HEK293 (cell line): Measurements from ENCODE around the gene ABAT.
"Not testable (repeated sequence)": the region's sequence is repeated elsewhere in the genome, so short reads cannot be mapped to it uniquely, and the experiment has no call there.

Experiments
- CTCF ChIA-PET: fragments of 350-600 bp; formaldehyde crosslinking; extraction: SDS; loops from one replicate; lab custom pipeline; 2021; ENCODE audit warnings: antibody characterized with exemption; lab: Yijun Ruan, JAX
- POLR2A ChIA-PET: fragments of 300-600 bp; formaldehyde crosslinking; extraction: SDS; loops from one replicate; lab custom pipeline; 2020; ENCODE audit warnings: antibody characterized with exemption, inconsistent platforms; lab: Yijun Ruan, JAX
- H3K27ac ChIP-seq: fragments of 200-500 bp; sonication (Bioruptor generic); 2 replicates; pipeline ENCODE4 v1.5.1; 2014; ENCODE audit warnings: low read depth, low read length, control low read depth, inconsistent platforms; ENCODE audit errors: extremely low read depth
- H3K36me3 ChIP-seq, 2 experiments: fragments of 200-500 bp in 1 of 2; sonication (Bioruptor generic) in 1 of 2; 1 replicate in 1 of 2; 2 replicates in 1 of 2; pipeline ENCODE4 v1.5.1; 2014 to 2017; ENCODE audit warnings: inconsistent platforms in 2 of 2, low read length in 2 of 2; ENCODE audit not compliant: control insufficient read depth in 2 of 2, insufficient read depth in 1 of 2
- H3K4me1 ChIP-seq: fragments of 200-500 bp; sonication (Bioruptor generic); 2 replicates; pipeline ENCODE4 v1.5.1; 2014; ENCODE audit warnings: mild to moderate bottlenecking, low read length, inconsistent platforms; ENCODE audit not compliant: control insufficient read depth, insufficient read depth
- H3K4me3 ChIP-seq: 2 replicates; pipeline ENCODE4 v1.5.1; 2011; ENCODE audit warnings: low read depth, mild to moderate bottlenecking, control low read depth, low read length, moderate library complexity
- H3K9me3 ChIP-seq: fragments of 200-500 bp; sonication (Bioruptor generic); 2 replicates; pipeline ENCODE4 v1.5.1; 2014; ENCODE audit warnings: low read depth, low read length, inconsistent platforms; ENCODE audit not compliant: control insufficient read depth, insufficient read depth
- BCL11B ChIP-seq: fragments of 450-650 bp; formaldehyde crosslinking; IDR thresholded peaks from 2 replicates; pipeline ENCODE4 v1.5.1; 2016; ENCODE audit warnings: low read depth, missing biosample characterization, missing genetic modification characterization
- MEIS1 ChIP-seq: sonication (generic); formaldehyde crosslinking; IDR thresholded peaks from 2 replicates; pipeline ENCODE4 v1.8.1; 2022; ENCODE audit warnings: missing genetic modification reagents, mild to moderate bottlenecking, borderline replicate concordance
- ZBTB48 ChIP-seq: fragments of 450-650 bp; formaldehyde crosslinking; IDR thresholded peaks from 2 replicates; pipeline ENCODE4 v1.5.1; 2016; ENCODE audit warnings: missing biosample characterization, missing genetic modification characterization
- ZNF114 ChIP-seq: fragments of 450-650 bp; formaldehyde crosslinking; IDR thresholded peaks from 2 replicates; pipeline ENCODE4 v1.5.0; 2017; ENCODE audit warnings: missing biosample characterization, missing genetic modification characterization
- ZNF133 ChIP-seq: fragments of 450-650 bp; formaldehyde crosslinking; IDR thresholded peaks from 2 replicates; pipeline ENCODE4 v1.5.1; 2016; ENCODE audit warnings: missing biosample characterization, missing genetic modification characterization
- ZNF211 ChIP-seq: fragments of 450-650 bp; formaldehyde crosslinking; IDR thresholded peaks from 2 replicates; pipeline ENCODE4 v1.5.1; 2016; ENCODE audit warnings: low read depth, missing biosample characterization, missing genetic modification characterization
- ZNF350 ChIP-seq: fragments of 450-650 bp; formaldehyde crosslinking; IDR thresholded peaks from 2 replicates; pipeline ENCODE4 v1.5.0; 2017; ENCODE audit warnings: missing biosample characterization, mild to moderate bottlenecking, missing genetic modification characterization
- ZNF426 ChIP-seq: fragments of 450-650 bp; formaldehyde crosslinking; IDR thresholded peaks from 2 replicates; pipeline ENCODE4 v1.5.1; 2017; ENCODE audit warnings: missing biosample characterization, missing genetic modification characterization, mild to moderate bottlenecking, inconsistent platforms, moderate library complexity
- ZNF501 ChIP-seq: fragments of 450-650 bp; formaldehyde crosslinking; IDR thresholded peaks from 2 replicates; pipeline ENCODE4 v1.5.1; 2016; ENCODE audit warnings: missing biosample characterization, missing genetic modification characterization
- ZNF600 ChIP-seq: fragments of 450-650 bp; formaldehyde crosslinking; IDR thresholded peaks from 2 replicates; pipeline ENCODE4 v1.5.1; 2016; ENCODE audit warnings: missing biosample characterization, missing genetic modification characterization
- ZNF707 ChIP-seq: fragments of 450-650 bp; formaldehyde crosslinking; IDR thresholded peaks from 2 replicates; pipeline ENCODE4 v1.5.1; 2016; ENCODE audit warnings: missing biosample characterization, missing genetic modification characterization
- ZNF791 ChIP-seq: fragments of 450-650 bp; formaldehyde crosslinking; IDR thresholded peaks from 2 replicates; pipeline ENCODE4 v1.5.1; 2016; ENCODE audit warnings: missing biosample characterization, missing genetic modification characterization
- TF ChIP-seq, protein P1 (sequence below): fragments of 450-650 bp; formaldehyde crosslinking; IDR thresholded peaks from 2 replicates; pipeline ENCODE4 v1.5.1; 2016; ENCODE audit warnings: missing biosample characterization, missing genetic modification characterization
- TF ChIP-seq, protein P2 (sequence below): fragments of 450-650 bp; formaldehyde crosslinking; IDR thresholded peaks from 2 replicates; pipeline ENCODE4 v1.5.1; 2016; ENCODE audit warnings: missing biosample characterization, missing genetic modification characterization
- TF ChIP-seq, protein P3 (sequence below): fragments of 450-650 bp; formaldehyde crosslinking; IDR thresholded peaks from 2 replicates; pipeline ENCODE4 v1.5.1; 2016; ENCODE audit warnings: missing biosample characterization, missing genetic modification characterization
- TF ChIP-seq, protein P4 (sequence below): fragments of 450-650 bp; formaldehyde crosslinking; IDR thresholded peaks from 2 replicates; pipeline ENCODE4 v1.5.1; 2016; ENCODE audit warnings: missing biosample characterization, missing genetic modification characterization, borderline replicate concordance

ABAT gene

DNA sequence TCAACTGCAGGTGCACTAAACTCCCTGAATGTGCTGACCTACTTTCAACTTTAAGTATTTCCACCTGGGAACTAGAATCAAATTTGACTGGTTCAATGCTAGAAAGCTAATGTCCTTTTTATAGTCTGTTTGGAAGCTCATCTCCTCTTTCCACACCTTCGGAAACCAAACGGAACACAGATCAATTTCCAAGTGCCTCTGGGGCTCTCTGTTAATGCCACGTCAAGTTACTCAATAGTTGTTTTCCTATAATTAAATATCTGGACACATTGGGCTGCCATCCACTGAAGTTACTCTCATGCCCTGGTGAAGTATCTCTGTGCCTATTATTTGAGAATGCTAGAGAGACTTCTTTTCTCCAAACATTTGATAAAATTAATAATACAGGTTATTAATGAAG is 29.7 kb downstream of the ABAT start (continued):
- TF ChIP-seq, protein P1, sequence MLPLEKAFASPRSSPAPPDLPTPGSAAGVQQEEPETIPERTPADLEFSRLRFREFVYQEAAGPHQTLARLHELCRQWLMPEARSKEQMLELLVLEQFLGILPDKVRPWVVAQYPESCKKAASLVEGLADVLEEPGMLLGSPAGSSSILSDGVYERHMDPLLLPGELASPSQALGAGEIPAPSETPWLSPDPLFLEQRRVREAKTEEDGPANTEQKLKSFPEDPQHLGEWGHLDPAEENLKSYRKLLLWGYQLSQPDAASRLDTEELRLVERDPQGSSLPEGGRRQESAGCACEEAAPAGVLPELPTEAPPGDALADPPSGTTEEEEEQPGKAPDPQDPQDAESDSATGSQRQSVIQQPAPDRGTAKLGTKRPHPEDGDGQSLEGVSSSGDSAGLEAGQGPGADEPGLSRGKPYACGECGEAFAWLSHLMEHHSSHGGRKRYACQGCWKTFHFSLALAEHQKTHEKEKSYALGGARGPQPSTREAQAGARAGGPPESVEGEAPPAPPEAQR = no peak
- TF ChIP-seq ZBTB48 (tag by site-specific recombination) = no peak

DNA sequence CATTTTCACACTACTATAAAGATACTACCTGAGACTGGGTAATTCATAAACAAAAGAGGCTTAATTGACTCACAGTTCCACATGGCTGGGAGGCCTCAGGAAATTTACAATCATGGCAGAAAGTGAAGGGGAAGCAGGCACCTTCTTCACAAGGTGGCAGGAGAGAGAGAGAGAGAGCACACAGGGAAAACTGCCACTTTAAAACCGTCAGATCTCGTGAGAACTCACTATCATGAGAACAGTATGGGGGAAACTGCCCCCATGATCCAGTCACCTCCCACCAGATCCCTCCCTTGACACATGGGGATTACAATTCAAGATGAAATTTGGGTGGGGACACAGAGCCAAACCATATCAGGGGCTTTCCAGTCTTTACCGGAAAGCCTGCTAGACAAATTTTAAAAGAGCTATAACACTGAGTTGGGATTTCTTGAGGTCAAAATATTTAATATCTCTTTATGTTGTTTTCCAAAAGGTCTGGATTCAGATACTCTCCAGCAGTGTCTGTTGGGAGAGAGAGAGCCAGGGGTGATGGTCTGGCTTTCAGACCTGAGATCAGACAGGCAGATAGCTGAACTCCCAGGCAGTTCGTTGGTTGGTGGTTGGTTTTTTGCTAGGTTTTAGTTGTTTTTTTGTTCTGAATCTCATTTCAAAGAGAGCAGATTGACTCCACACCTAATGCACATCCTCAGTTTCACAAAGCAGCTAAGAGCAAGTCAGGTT is 30.8 kb downstream of the ABAT start:
- H3K4me1 ChIP-seq, POLR2A ChIA-PET, H3K9me3 ChIP-seq, H3K36me3 ChIP-seq, H3K27ac ChIP-seq, H3K4me3 ChIP-seq: not testable (repeated sequence)
- CTCF ChIA-PET = interaction anchor here (0.6 to 1.0 kb wide), 3 partner anchors 48 to 86 kb away, joined by 3 read pairs; no protein-coding TSS in a partner anchor

DNA sequence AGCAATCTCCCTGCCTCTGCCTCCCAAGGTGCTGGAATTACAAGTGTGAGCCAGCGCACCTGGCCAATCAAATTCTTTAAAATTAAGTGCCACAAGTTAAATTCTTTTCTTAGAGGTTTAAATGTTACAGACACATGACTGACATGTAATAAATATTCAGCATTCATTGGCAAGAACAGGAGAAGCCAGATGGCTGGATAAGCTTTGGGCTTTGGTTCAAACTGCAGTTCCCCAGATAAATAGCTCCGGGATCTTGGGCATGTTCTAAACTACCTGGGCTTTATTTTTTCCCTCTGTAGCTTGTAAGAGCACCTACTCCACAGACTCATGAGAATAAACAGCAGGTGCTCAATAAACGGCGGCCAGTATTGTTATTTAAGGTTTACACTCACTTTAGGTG is 34.1 kb downstream of the ABAT start:
- Histone ChIP-seq H3K36me3 (no peaks in the 10 kb centered on the region), H3K9me3 (no peaks in the 10 kb centered on the region), H3K4me1 (no peaks in the 10 kb centered on the region)
- TF ChIP-seq ZNF791 (tag by site-specific recombination) = no peak
- no peak for TF ChIP-seq MEIS1 (CRISPR knock-in tag)
- TF ChIP-seq BCL11B (tag by site-specific recombination) = no peak
- no peak for TF ChIP-seq ZNF211 (tag by site-specific recombination)
- TF ChIP-seq, protein P2, sequence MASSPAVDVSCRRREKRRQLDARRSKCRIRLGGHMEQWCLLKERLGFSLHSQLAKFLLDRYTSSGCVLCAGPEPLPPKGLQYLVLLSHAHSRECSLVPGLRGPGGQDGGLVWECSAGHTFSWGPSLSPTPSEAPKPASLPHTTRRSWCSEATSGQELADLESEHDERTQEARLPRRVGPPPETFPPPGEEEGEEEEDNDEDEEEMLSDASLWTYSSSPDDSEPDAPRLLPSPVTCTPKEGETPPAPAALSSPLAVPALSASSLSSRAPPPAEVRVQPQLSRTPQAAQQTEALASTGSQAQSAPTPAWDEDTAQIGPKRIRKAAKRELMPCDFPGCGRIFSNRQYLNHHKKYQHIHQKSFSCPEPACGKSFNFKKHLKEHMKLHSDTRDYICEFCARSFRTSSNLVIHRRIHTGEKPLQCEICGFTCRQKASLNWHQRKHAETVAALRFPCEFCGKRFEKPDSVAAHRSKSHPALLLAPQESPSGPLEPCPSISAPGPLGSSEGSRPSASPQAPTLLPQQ (tag by site-specific recombination) = no peak
- TF ChIP-seq ZNF114 (tag by site-specific recombination) = no peak
- no peak for TF ChIP-seq ZNF133
- no peak for TF ChIP-seq ZNF707 (tag by site-specific recombination)
- TF ChIP-seq, protein P3, sequence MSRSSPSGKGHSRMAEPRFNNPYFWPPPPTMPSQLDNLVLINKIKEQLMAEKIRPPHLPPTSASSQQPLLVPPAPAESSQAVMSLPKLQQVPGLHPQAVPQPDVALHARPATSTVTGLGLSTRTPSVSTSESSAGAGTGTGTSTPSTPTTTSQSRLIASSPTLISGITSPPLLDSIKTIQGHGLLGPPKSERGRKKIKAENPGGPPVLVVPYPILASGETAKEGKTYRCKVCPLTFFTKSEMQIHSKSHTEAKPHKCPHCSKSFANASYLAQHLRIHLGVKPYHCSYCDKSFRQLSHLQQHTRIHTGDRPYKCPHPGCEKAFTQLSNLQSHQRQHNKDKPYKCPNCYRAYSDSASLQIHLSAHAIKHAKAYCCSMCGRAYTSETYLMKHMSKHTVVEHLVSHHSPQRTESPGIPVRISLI (tag by site-specific recombination) = no peak
- TF ChIP-seq, protein P4, sequence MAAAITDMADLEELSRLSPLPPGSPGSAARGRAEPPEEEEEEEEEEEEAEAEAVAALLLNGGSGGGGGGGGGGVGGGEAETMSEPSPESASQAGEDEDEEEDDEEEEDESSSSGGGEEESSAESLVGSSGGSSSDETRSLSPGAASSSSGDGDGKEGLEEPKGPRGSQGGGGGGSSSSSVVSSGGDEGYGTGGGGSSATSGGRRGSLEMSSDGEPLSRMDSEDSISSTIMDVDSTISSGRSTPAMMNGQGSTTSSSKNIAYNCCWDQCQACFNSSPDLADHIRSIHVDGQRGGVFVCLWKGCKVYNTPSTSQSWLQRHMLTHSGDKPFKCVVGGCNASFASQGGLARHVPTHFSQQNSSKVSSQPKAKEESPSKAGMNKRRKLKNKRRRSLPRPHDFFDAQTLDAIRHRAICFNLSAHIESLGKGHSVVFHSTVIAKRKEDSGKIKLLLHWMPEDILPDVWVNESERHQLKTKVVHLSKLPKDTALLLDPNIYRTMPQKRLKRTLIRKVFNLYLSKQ (tag by site-specific recombination) = no peak
- TF ChIP-seq ZNF600 (tag by site-specific recombination) = no peak
- no peak for TF ChIP-seq ZNF350 (tag by site-specific recombination)
- no peak for TF ChIP-seq ZNF501 (tag by site-specific recombination)
- TF ChIP-seq ZNF426 = no peak
- TF ChIP-seq, all 188 proteins: peak for 0
- H3K27ac ChIP-seq = no peak overlapping the region
- CTCF ChIA-PET = no interaction called here
- H3K4me3 ChIP-seq = no peak overlapping the region
- POLR2A ChIA-PET = no interaction called here
